Activated CD8-positive, alpha-beta T cell treated with anti-CD3 and anti-CD28 coated beads, Interleukin-2, amount 10 ng/mL, durations not matched to agents 7 days and 5 days (primary cell): ENCODE results near the gene FUT3. TPM values are rescaled to one million over a fixed set of nuclear protein-coding genes. Genes with fewer than 3 reads are reported as not detected.

Experiments
- ATAC-seq: fragments of 150-1000 bp; cut with Tn5 transposase; one replicate; pipeline ENCODE4 v1.10.0; 2021; ENCODE audit warnings: moderate library complexity
- CTCF ChIA-PET: fragments of 350-600 bp; sonication (Branson Sonifier 250); formaldehyde crosslinking; loops from one replicate; lab custom pipeline; 2021; ENCODE audit warnings: antibody characterized with exemption; lab: Charles Lee
- POLR2A ChIA-PET: fragments of 350-600 bp; sonication (Branson Sonifier 250); formaldehyde crosslinking; loops from one replicate; lab custom pipeline; 2021; ENCODE audit warnings: antibody characterized with exemption; lab: Charles Lee
- DNase-seq: peaks from one replicate; pipeline ENCODE4 v3.0.0-alpha.2; 2020
- H3K27ac Mint-ChIP-seq: one replicate; pipeline ENCODE4 v1.8.0; 2021; ENCODE audit warnings: mild to moderate bottlenecking, mixed read lengths
- H3K27me3 Mint-ChIP-seq: one replicate; pipeline ENCODE4 v1.8.0; 2021; ENCODE audit warnings: low read depth, mixed read lengths
- H3K36me3 Mint-ChIP-seq: one replicate; pipeline ENCODE4 v1.8.0; 2021; ENCODE audit warnings: low read depth, mixed read lengths
- H3K4me1 Mint-ChIP-seq: one replicate; pipeline ENCODE4 v1.8.0; 2021; ENCODE audit warnings: low read depth, mixed read lengths
- H3K4me3 Mint-ChIP-seq: one replicate; pipeline ENCODE4 v1.8.0; 2021; ENCODE audit warnings: mild to moderate bottlenecking, mixed read lengths
- H3K9me3 Mint-ChIP-seq: one replicate; pipeline ENCODE4 v1.8.0; 2022; ENCODE audit warnings: mixed read lengths; ENCODE audit not compliant: insufficient read depth
- total RNA-seq, 2 experiments: library from RNA; stranded (reverse); gene quantifications; one replicate each; pipeline ENCODE4 v1.2.3, GENCODE V29; 2021

FUT3 gene
- total RNA-seq: not detected

GRCh38 chr19:5851302-5851701 is at the start of gene FUT3:
Gene FUT3 (minus strand): TSS chr19:5851449.
- CTCF ChIA-PET: interaction anchor here (0.7 kb wide), 1 partner anchor 145 kb away, joined by 4 read pairs; no protein-coding TSS in a partner anchor
- H3K9me3 Mint-ChIP-seq: no peaks in the 10 kb centered on the region
- POLR2A ChIA-PET: no interaction called here
- H3K4me3 Mint-ChIP-seq: no peak within 1 kb of the TSS
- H3K4me1 Mint-ChIP-seq: peaks cover 6% of the 10 kb centered on the region
- ATAC-seq: no peak
- H3K36me3 Mint-ChIP-seq: no peaks in the 10 kb centered on the region
- H3K27ac Mint-ChIP-seq: no peak within 1 kb of the TSS
- H3K27me3 Mint-ChIP-seq: no peaks in the 10 kb centered on the region
- DNase-seq: no peak

- Mint-ChIP-seq H3K9me3 (no peaks in the 10 kb centered on the region), H3K27ac (peak overlapping the region; percentile 77), H3K36me3 (peaks cover 16% of the 10 kb centered on the region), H3K4me3 (no peak overlapping the region), H3K4me1 (peaks cover 21% of the 10 kb centered on the region), H3K27me3 (no peaks in the 10 kb centered on the region)
- ChIA-PET CTCF (interaction anchor here (4.9 kb wide), 1 partner anchor 97 kb away, joined by 61 read pairs; the partner anchor contains the start of gene NRTN), POLR2A (interaction anchor here (2.0 kb wide), 1 partner anchor 73 kb away, joined by 8 read pairs; no protein-coding TSS in a partner anchor)
- DNase-seq: no peak
- no peak for ATAC-seq
Measured at GRCh38 chr19:5900976-5901375, 49.7 kb upstream of the FUT3 start.

GRCh38 chr19:5899728-5900526 is 48.7 kb upstream of the FUT3 start:
- H3K4me3 Mint-ChIP-seq: no peak overlapping the region
- ChIA-PET CTCF (interaction anchor here (1.0 to 4.9 kb wide), 2 partner anchors 96 kb away, joined by 3 to 61 read pairs; partner anchors contain the start of gene NRTN), POLR2A (interaction anchor here (2.0 kb wide), 1 partner anchor 72 kb away, joined by 8 read pairs; no protein-coding TSS in a partner anchor)
- no peak overlapping the region for H3K27ac Mint-ChIP-seq
- no peaks in the 10 kb centered on the region for H3K27me3 Mint-ChIP-seq
- peaks cover 21% of the 10 kb centered on the region for H3K4me1 Mint-ChIP-seq
- DNase-seq (no peak), ATAC-seq (no peak)
- H3K36me3 Mint-ChIP-seq: peaks cover 18% of the 10 kb centered on the region
- H3K9me3 Mint-ChIP-seq: no peaks in the 10 kb centered on the region

- Mint-ChIP-seq H3K27me3 (no peaks in the 10 kb centered on the region), H3K27ac (no peak overlapping the region), H3K36me3 (peaks cover 13% of the 10 kb centered on the region), H3K9me3 (no peaks in the 10 kb centered on the region), H3K4me3 (no peak overlapping the region), H3K4me1 (peaks cover 15% of the 10 kb centered on the region)
- DNase-seq (no peak), ATAC-seq (no peak)
- ChIA-PET POLR2A (interaction anchor here (1.2 kb wide), 1 partner anchor 93 kb away, joined by 4 read pairs; no protein-coding TSS in a partner anchor), CTCF (interaction anchor here (2.3 kb wide), 1 partner anchor 93 kb away, joined by 9 read pairs; no protein-coding TSS in a partner anchor)
Measured at GRCh38 chr19:5897189-5897969, 46.1 kb upstream of the FUT3 start.

GRCh38 chr19:5896365-5897076 is 45.3 kb upstream of the FUT3 start:
- DNase-seq (no peak), ATAC-seq (no peak)
- no peak overlapping the region for H3K4me3 Mint-ChIP-seq
- H3K27ac Mint-ChIP-seq: no peak overlapping the region
- peaks cover 13% of the 10 kb centered on the region for H3K36me3 Mint-ChIP-seq
- peaks cover 12% of the 10 kb centered on the region for H3K4me1 Mint-ChIP-seq
- no peaks in the 10 kb centered on the region for H3K9me3 Mint-ChIP-seq
- H3K27me3 Mint-ChIP-seq: no peaks in the 10 kb centered on the region
- POLR2A ChIA-PET: interaction anchor here (1.2 kb wide), 1 partner anchor 93 kb away, joined by 4 read pairs; no protein-coding TSS in a partner anchor
- CTCF ChIA-PET: interaction anchor here (2.3 kb wide), 1 partner anchor 92 kb away, joined by 9 read pairs; no protein-coding TSS in a partner anchor

- Mint-ChIP-seq H3K27ac (no peak overlapping the region), H3K9me3 (no peaks in the 10 kb centered on the region)
Measured at GRCh38 chr19:5895890-5896289, 44.6 kb upstream of the FUT3 start.

GRCh38 chr19:5895409-5895808 is 44.2 kb upstream of the FUT3 start:
- no peaks in the 10 kb centered on the region for H3K27me3 Mint-ChIP-seq
- CTCF ChIA-PET: no interaction called here

More at GRCh38 chr19:5895890-5896289, 44.6 kb upstream of the FUT3 start:
- Mint-ChIP-seq H3K4me3 (no peak overlapping the region), H3K4me1 (peaks cover 7% of the 10 kb centered on the region), H3K36me3 (peaks cover 7% of the 10 kb centered on the region), H3K27me3 (no peaks in the 10 kb centered on the region)
- POLR2A ChIA-PET: no interaction called here
- CTCF ChIA-PET: no interaction called here
- ATAC-seq: no peak
- no peak for DNase-seq

GRCh38 chr19:5894704-5895349 is 43.6 kb upstream of the FUT3 start:
- DNase-seq (no peak), ATAC-seq (no peak)
- H3K4me1 Mint-ChIP-seq: peaks cover 1% of the 10 kb centered on the region
- H3K27me3 Mint-ChIP-seq: no peaks in the 10 kb centered on the region
- H3K36me3 Mint-ChIP-seq: peaks cover 3% of the 10 kb centered on the region
- no peak overlapping the region for H3K27ac Mint-ChIP-seq
- ChIA-PET CTCF (no interaction called here), POLR2A (no interaction called here)
- no peak overlapping the region for H3K4me3 Mint-ChIP-seq
- no peaks in the 10 kb centered on the region for H3K9me3 Mint-ChIP-seq

More at GRCh38 chr19:5895409-5895808, 44.2 kb upstream of the FUT3 start:
- H3K4me3 Mint-ChIP-seq: no peak overlapping the region
- H3K27ac Mint-ChIP-seq: no peak overlapping the region
- H3K36me3 Mint-ChIP-seq: peaks cover 7% of the 10 kb centered on the region
- DNase-seq: no peak
- peaks cover 7% of the 10 kb centered on the region for H3K4me1 Mint-ChIP-seq
- no peak for ATAC-seq
- POLR2A ChIA-PET: no interaction called here
- H3K9me3 Mint-ChIP-seq: no peaks in the 10 kb centered on the region

- H3K4me3 Mint-ChIP-seq: no peak overlapping the region
- H3K9me3 Mint-ChIP-seq: no peaks in the 10 kb centered on the region
- H3K27ac Mint-ChIP-seq: no peak overlapping the region
- H3K4me1 Mint-ChIP-seq: no peaks in the 10 kb centered on the region
- POLR2A ChIA-PET: no interaction called here
- H3K36me3 Mint-ChIP-seq: peaks cover 3% of the 10 kb centered on the region
- no peak for ATAC-seq
- H3K27me3 Mint-ChIP-seq: no peaks in the 10 kb centered on the region
- CTCF ChIA-PET: interaction anchor here (2.8 kb wide), 1 partner anchor 90 kb away, joined by 19 read pairs; the partner anchor contains the start of gene NRTN
- DNase-seq: no peak
Measured at GRCh38 chr19:5893907-5894703, 42.9 kb upstream of the FUT3 start.

GRCh38 chr19:5893296-5893903 is 42.2 kb upstream of the FUT3 start:
- H3K27ac Mint-ChIP-seq: no peak overlapping the region
- DNase-seq: no peak
- no peaks in the 10 kb centered on the region for H3K27me3 Mint-ChIP-seq
- ChIA-PET CTCF (interaction anchor here (2.8 kb wide), 1 partner anchor 89 kb away, joined by 19 read pairs; the partner anchor contains the start of gene NRTN), POLR2A (interaction anchor here (0.6 kb wide), 1 partner anchor 82 kb away, joined by 3 read pairs; no protein-coding TSS in a partner anchor)
- no peaks in the 10 kb centered on the region for H3K9me3 Mint-ChIP-seq
- H3K36me3 Mint-ChIP-seq: peaks cover 3% of the 10 kb centered on the region
- H3K4me1 Mint-ChIP-seq: no peaks in the 10 kb centered on the region
- ATAC-seq: no peak
- no peak overlapping the region for H3K4me3 Mint-ChIP-seq
